H4 (cell line): Measurements from ENCODE around the gene CFAP299. TPM values are rescaled to one million over a fixed set of nuclear protein-coding genes. Genes with fewer than 3 reads are reported as not detected.
A peak's percentile ranks its signal among the peaks of the same experiment; 100 is the strongest.

Experiments used
- DNase-seq: peaks from one replicate; pipeline ENCODE4 v3.0.0-alpha.2; 2015; ENCODE audit warnings: low spot score
- total RNA-seq: library from RNA; depleted of rRNA; stranded (reverse); fragments of >200 nt; shearing (Covaris generic); gene quantifications from 2 replicates; pipeline ENCODE4 v1.2.3, GENCODE V29; 2014

The CFAP299 gene
- total RNA-seq, 1 experiment from 2014 or later = 0.21 TPM

GRCh38 chr4:80447493-80447892 is 112.0 kb downstream of the CFAP299 start:
- no peak for DNase-seq

- DNase-seq = no peak
These were observed 112.5 kb downstream of the CFAP299 start for GRCh38 chr4:80448056-80448455.

- no peak for DNase-seq
These were observed 116.5 kb downstream of the CFAP299 start for GRCh38 chr4:80452055-80452454.

- DNase-seq = no peak
These were observed 117.2 kb downstream of the CFAP299 start for GRCh38 chr4:80452768-80453167.

GRCh38 chr4:80454040-80454439 is 118.5 kb downstream of the CFAP299 start:
- no peak for DNase-seq

- no peak for DNase-seq
These were observed 119.0 kb downstream of the CFAP299 start for GRCh38 chr4:80454556-80454955.

GRCh38 chr4:80459918-80460473 is 124.5 kb downstream of the CFAP299 start:
- no peak for DNase-seq

GRCh38 chr4:80461412-80461811 is 125.9 kb downstream of the CFAP299 start:
- no peak for DNase-seq

GRCh38 chr4:80462621-80463091 is 127.1 kb downstream of the CFAP299 start:
- no peak for DNase-seq

GRCh38 chr4:80463509-80463908 is 128.0 kb downstream of the CFAP299 start:
- no peak for DNase-seq

- DNase-seq = no peak
These were observed 129.7 kb downstream of the CFAP299 start for GRCh38 chr4:80465238-80465637.

GRCh38 chr4:80465736-80466135 is 130.2 kb downstream of the CFAP299 start:
- no peak for DNase-seq

- DNase-seq = no peak
These were observed 131.1 kb downstream of the CFAP299 start for GRCh38 chr4:80466618-80467017.

GRCh38 chr4:80471756-80472155 is 136.2 kb downstream of the CFAP299 start:
- peak; percentile 45 for DNase-seq

GRCh38 chr4:80475236-80475635 is 139.7 kb downstream of the CFAP299 start:
- DNase-seq = no peak

GRCh38 chr4:80475798-80476197 is 140.3 kb downstream of the CFAP299 start:
- no peak for DNase-seq

- DNase-seq = no peak
These were observed 149.2 kb downstream of the CFAP299 start for GRCh38 chr4:80484712-80485111.

GRCh38 chr4:80486603-80487002 is 151.1 kb downstream of the CFAP299 start:
- no peak for DNase-seq

GRCh38 chr4:80489798-80490197 is 154.3 kb downstream of the CFAP299 start:
- DNase-seq = no peak

GRCh38 chr4:80492761-80493160 is 157.2 kb downstream of the CFAP299 start:
- DNase-seq = peak; percentile 15

- DNase-seq = no peak
These were observed 160.3 kb downstream of the CFAP299 start for GRCh38 chr4:80495865-80496264.

GRCh38 chr4:80498725-80499124 is 163.2 kb downstream of the CFAP299 start:
- DNase-seq = no peak

- DNase-seq = no peak
These were observed 165.1 kb downstream of the CFAP299 start for GRCh38 chr4:80500613-80501012.

GRCh38 chr4:80507077-80507476 is 171.5 kb downstream of the CFAP299 start:
- no peak for DNase-seq
